ENCODE measurements around the gene CIBAR2. TPM values are rescaled to one million over a fixed set of nuclear protein-coding genes. Genes with fewer than 3 reads are reported as not detected.

The CIBAR2 gene
- total RNA-seq, 1 experiment from 2014 or later: not detected

GRCh38 chr16:85096921-85097320 is 15.4 kb downstream of the CIBAR2 start:
- no peak for DNase-seq
- Histone ChIP-seq H2BK15ac (ENCODE audit: low read depth, low read length) (no peak overlapping the region), H3K56ac (ENCODE audit: insufficient read length, low read depth, low read length) (no peak overlapping the region), H2BK12ac (ENCODE audit: insufficient read length, low read depth, low read length) (no peak overlapping the region), H3K9me3 (ENCODE audit: control insufficient read depth, low read depth, low read length) (no peaks in the 10 kb centered on the region), H4K5ac (ENCODE audit: insufficient read length, low read depth, low read length) (no peak overlapping the region), H3K4me2 (ENCODE audit: insufficient read depth, insufficient read length, low read length) (no peak overlapping the region), H2BK120ac (ENCODE audit: low read depth, low read length, poor library complexity, severe bottlenecking) (no peak overlapping the region), H2AFZ (ENCODE audit: low read length) (no peak overlapping the region), H2AK5ac (ENCODE audit: insufficient read length, low read length) (no peak overlapping the region), H2BK5ac (ENCODE audit: insufficient read length, low read length) (no peak overlapping the region), H3K23ac (ENCODE audit: insufficient read length, low read depth, low read length) (no peak overlapping the region), H3K4ac (ENCODE audit: low read depth, low read length) (no peak overlapping the region), H3K79me1 (ENCODE audit: insufficient read depth, low read depth, low read length, poor library complexity, severe bottlenecking) (no peaks in the 10 kb centered on the region), H4K91ac (ENCODE audit: insufficient read length, low read depth, low read length) (no peak overlapping the region), H2BK20ac (ENCODE audit: low read depth, low read length, poor library complexity, severe bottlenecking) (no peak overlapping the region), H3K14ac (ENCODE audit: insufficient read depth, low read length) (no peak overlapping the region), H3K27me3 (ENCODE audit: insufficient read depth, low read length) (no peaks in the 10 kb centered on the region), H4K20me1 (ENCODE audit: control insufficient read depth, insufficient read depth, insufficient read length) (no peaks in the 10 kb centered on the region), H4K8ac (replicated peaks; ENCODE audit: insufficient read length, low read depth, low read length) (no peak overlapping the region), H3K4me1 (ENCODE audit: insufficient read depth, low read length) (no peaks in the 10 kb centered on the region), H3K9ac (ENCODE audit: extremely low read depth, insufficient read length, low read length) (no peak overlapping the region), H3K18ac (ENCODE audit: insufficient read length, low read depth, low read length) (no peak overlapping the region), H3T11ph (ENCODE audit: low read length) (no peak overlapping the region), H3K27ac (ENCODE audit: insufficient read length, low read depth, low read length) (no peak overlapping the region), H3K23me2 (ENCODE audit: insufficient read length, low read depth, low read length, poor library complexity, severe bottlenecking) (no peaks in the 10 kb centered on the region), H3K79me2 (ENCODE audit: insufficient read depth, low read length) (no peaks in the 10 kb centered on the region)
- Mint-ChIP-seq H3K4me3 (no peak overlapping the region; a peak in 1 of 5 replicates), H3K4me1 (peaks cover 7 to 13% of the 10 kb centered on the region in 2 experiments), H3K27me3 (ENCODE audit: low read depth) (peaks cover 44% of the 10 kb centered on the region), H3K27ac (no peak overlapping the region), H3K36me3 (ENCODE audit: insufficient read depth in 1 of 3, low read depth in 3 of 3) (no peaks in the 10 kb centered on the region), H3K9me3 (no peaks in the 10 kb centered on the region)
- whole genome bisulfite sequencing (ENCODE audit: extremely low coverage, insufficient read length, low lambda C conversion rate): no CpG with 5 or more reads among the region's 9 CpGs
- TF ChIP-seq, protein P1, sequence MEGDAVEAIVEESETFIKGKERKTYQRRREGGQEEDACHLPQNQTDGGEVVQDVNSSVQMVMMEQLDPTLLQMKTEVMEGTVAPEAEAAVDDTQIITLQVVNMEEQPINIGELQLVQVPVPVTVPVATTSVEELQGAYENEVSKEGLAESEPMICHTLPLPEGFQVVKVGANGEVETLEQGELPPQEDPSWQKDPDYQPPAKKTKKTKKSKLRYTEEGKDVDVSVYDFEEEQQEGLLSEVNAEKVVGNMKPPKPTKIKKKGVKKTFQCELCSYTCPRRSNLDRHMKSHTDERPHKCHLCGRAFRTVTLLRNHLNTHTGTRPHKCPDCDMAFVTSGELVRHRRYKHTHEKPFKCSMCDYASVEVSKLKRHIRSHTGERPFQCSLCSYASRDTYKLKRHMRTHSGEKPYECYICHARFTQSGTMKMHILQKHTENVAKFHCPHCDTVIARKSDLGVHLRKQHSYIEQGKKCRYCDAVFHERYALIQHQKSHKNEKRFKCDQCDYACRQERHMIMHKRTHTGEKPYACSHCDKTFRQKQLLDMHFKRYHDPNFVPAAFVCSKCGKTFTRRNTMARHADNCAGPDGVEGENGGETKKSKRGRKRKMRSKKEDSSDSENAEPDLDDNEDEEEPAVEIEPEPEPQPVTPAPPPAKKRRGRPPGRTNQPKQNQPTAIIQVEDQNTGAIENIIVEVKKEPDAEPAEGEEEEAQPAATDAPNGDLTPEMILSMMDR (conservative IDR thresholded peaks at IDR 0.05): no peak

Measured in H9 (cell line).